ENCODE measurements around the gene PIK3R6. TPM values are rescaled to one million over a fixed set of nuclear protein-coding genes. Genes with fewer than 3 reads are reported as not detected.
"Not testable (repeated sequence)": the region's sequence is repeated elsewhere in the genome, so short reads cannot be mapped to it uniquely, and the experiment has no call there.

The PIK3R6 gene
- total RNA-seq, 2 donors from 2014 or later = 0.67 to 0.83 TPM

DNA sequence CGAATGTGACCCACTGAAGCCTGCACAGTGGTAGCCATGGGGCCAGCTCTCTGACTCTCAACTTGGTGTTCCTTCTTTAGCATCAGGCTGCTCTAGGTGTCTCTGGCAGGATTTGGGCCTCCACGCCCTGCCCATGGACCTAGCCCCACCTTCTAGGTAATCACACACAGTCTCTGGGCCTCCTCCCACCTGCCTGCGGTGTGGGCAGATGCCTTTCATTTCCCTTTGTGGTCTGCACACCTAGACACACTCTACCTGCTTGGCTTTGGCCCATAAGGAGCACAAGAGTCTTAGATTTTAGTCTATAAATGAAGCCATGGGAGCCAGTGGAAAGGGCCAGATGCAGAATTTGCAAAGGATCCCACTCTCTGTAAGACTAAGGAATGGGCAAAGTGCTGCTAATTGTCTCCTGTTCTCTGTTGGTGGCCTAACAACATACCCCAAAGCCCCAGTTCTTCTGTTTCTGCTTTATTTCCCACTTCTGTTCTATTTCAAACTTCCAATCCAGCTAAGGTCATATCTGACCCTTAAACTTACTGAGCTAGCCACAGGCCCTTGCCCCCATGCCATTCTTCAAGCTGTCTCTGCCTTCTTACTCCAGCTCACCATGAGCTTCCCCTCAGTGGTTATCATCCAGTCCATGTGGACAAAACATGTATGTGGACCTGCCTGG is 61.1 kb downstream of the PIK3R6 start:
- H3K27ac Mint-ChIP-seq = peak overlapping the region; percentile 71

DNA sequence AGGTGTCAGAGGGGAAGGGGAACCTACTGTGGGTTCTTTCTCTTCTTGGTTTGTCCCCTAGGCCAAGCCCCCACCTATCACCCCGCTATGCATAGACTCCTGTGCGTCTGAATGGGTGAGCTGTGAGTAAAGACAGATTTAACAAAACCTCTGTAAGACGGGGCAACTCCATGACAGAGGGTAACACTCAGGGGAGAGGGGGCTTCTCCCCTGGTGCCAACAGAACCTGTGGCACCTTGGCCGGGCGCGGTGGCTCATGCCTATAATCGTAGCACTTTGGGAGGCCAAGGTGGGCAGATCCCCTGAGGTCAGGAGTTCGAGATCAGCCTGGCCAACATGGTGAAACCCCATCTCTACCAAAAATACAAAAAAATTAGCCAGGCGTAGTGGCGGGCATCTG is 62.1 kb downstream of the PIK3R6 start:
- not testable (repeated sequence) for DNase-seq; H3K27ac Mint-ChIP-seq; H3K4me1 Mint-ChIP-seq; H3K9me3 ChIP-seq (ENCODE audit: control insufficient read depth, low read length, poor library complexity, severe bottlenecking); H3K36me3 Mint-ChIP-seq (ENCODE audit: low read depth); H3K27me3 Mint-ChIP-seq; H3K4me3 Mint-ChIP-seq; ATAC-seq

More for the DNA sequence above, 61.1 kb downstream of the PIK3R6 start:
- no peak for DNase-seq
- H3K4me3 Mint-ChIP-seq = no peak overlapping the region
- H3K36me3 Mint-ChIP-seq (ENCODE audit: low read depth) = peaks cover 4% of the 10 kb centered on the region
- peaks cover 3% of the 10 kb centered on the region for H3K9me3 ChIP-seq (ENCODE audit: control insufficient read depth, low read length, poor library complexity, severe bottlenecking)
- ATAC-seq = peak; percentile 52
- H3K4me1 Mint-ChIP-seq = peaks cover 5% of the 10 kb centered on the region
- H3K27me3 Mint-ChIP-seq = no peaks in the 10 kb centered on the region

DNA sequence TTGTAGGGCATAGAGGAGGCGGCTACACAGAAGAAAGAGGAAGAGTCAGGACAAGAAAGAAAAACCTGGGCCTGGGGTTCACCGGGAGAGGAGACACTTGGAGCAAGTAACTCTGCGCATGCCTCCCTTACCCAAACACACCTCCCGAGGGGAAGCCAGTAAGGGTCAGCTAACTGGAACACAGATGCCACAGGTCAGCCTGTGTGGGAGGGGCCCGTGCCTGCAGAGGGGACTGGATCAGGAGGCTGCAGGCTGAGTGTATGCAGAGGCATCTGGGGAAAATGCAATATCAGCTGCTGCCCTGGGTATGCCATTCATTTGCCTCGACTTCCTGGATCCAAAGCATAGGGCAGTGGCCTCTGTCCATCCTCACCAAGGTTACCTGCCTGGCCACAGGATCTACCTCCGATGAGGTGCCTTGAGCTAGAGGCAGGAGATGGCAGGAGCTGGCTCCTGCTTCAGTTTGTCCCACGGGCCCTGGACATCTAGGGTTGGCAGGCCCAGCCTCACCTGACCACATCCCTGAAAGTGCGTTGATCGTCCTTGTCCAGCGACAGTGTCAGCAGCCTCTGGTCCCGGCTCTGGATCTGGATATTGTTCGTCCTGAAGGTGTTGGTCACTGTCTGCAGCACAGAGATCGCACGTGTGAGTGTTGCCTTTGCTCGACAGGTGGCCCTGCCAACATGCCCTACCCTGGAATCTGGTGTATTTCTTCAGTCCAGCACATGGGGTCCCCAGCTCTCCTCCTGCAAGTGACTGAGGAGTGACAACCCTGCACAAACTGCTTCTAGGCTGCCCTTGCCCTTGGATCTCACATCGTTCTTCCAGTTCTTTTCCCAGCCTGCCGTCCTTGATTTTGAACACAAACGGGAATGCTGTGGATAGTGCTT is 63.7 kb downstream of the PIK3R6 start:
- Mint-ChIP-seq H3K27me3 (no peaks in the 10 kb centered on the region), H3K36me3 (ENCODE audit: low read depth) (peaks cover 2% of the 10 kb centered on the region), H3K4me3 (no peak overlapping the region), H3K4me1 (peaks cover 5% of the 10 kb centered on the region), H3K27ac (no peak overlapping the region)
- no peak for ATAC-seq
- DNase-seq = no peak
- H3K9me3 ChIP-seq (ENCODE audit: control insufficient read depth, low read length, poor library complexity, severe bottlenecking) = peaks cover under 1% of the 10 kb centered on the region

DNA sequence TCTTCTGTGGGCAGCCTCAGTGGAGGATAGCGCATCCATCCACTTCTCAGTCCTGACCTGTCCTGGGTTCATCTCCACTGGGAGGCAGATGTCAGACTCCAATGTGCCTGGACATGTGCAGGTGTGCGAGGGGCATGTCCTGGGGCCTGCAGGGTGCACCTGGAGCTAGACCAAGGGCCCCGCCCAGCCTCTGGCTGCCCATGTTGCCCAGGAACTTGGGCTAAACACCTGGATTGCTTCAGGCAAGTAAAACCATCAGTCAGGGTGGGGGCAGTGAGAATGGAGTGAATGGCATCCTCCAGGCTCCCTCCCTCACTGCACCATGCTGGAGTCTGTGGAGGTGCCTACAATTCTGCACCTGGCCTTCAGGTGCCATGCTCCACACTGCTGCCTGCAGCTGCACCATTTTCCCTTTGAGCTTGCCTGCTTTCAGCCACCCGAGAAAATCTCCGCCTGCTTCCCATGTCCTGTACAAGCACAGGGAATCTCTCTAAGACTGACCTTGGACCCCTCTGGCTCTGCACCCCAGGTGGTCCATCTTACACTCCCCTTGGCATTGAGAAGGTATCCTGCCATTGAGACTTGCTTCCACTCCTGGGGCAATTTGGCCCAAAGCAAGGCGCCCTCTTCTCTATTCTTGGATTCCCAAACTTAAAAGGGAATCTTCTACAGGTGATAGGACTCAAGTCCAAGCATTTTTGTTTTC is 66.2 kb downstream of the PIK3R6 start:
- no peaks in the 10 kb centered on the region for H3K9me3 ChIP-seq (ENCODE audit: control insufficient read depth, low read length, poor library complexity, severe bottlenecking)
- Mint-ChIP-seq H3K4me3 (no peak overlapping the region), H3K27me3 (peaks cover 9% of the 10 kb centered on the region), H3K27ac (no peak overlapping the region), H3K36me3 (ENCODE audit: low read depth) (no peaks in the 10 kb centered on the region), H3K4me1 (peaks cover 2% of the 10 kb centered on the region)
- DNase-seq = no peak
- no peak for ATAC-seq

DNA sequence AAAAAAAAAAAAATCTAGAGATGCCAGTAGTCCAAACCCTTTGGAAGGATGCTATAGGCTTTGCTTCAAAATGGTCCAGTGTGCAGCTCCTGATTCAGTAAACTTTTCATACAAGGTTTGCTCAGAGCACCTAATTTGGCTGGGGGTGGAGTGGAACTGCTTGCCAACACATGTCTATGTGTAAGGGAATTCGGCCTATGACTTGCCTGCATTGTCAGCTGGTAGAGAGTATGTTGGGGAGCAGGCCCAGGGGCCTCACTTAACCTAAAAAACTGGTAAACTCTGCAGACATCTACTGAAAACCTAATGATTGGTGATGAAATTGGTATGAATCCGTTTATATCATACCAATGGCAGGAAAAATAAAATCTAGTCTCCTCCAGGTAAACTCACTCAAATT is 66.8 kb downstream of the PIK3R6 start:
- H3K4me1 Mint-ChIP-seq = peaks cover under 1% of the 10 kb centered on the region
- no peak for ATAC-seq
- H3K36me3 Mint-ChIP-seq (ENCODE audit: low read depth) = no peaks in the 10 kb centered on the region
- H3K27ac Mint-ChIP-seq = no peak overlapping the region
- H3K9me3 ChIP-seq (ENCODE audit: control insufficient read depth, low read length, poor library complexity, severe bottlenecking) = no peaks in the 10 kb centered on the region
- DNase-seq = no peak
- H3K27me3 Mint-ChIP-seq = peaks cover 9% of the 10 kb centered on the region
- H3K4me3 Mint-ChIP-seq = no peak overlapping the region

DNA sequence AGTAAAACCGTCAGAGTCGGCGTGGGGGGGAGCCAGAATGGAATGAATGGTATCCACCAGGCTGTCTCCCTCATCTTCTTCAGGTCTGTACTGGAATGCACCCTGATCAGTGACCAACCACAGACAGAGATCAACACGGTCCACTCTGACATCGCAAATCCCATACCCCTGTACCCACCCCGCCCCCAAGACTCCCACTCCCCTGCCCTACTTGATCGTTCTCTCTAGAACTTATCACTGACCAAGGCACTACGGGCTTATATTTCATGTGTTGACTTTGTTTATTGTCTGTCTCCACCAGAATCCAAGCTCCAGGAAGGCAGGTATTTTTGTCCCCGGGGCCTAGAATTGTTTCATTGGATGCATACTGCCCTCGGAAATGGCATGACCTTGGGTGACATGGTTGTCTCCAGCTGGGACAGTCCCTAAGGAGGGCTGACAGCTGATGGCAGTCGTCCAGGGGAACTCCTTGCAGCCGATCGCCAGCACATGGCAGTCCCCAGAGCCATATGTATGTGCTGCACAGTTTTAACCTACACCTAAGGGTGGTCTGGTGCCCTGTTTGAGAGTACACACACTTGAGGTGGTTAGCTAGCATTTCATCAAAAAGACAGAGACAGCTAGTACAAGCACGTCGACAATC is 67.8 kb downstream of the PIK3R6 start:
- H3K9me3 ChIP-seq (ENCODE audit: control insufficient read depth, low read length, poor library complexity, severe bottlenecking) = no peaks in the 10 kb centered on the region
- Mint-ChIP-seq H3K27me3 (peaks cover 15% of the 10 kb centered on the region), H3K4me1 (no peaks in the 10 kb centered on the region), H3K27ac (no peak overlapping the region), H3K4me3 (no peak overlapping the region), H3K36me3 (ENCODE audit: low read depth) (no peaks in the 10 kb centered on the region)
- DNase-seq = no peak
- no peak for ATAC-seq

DNA sequence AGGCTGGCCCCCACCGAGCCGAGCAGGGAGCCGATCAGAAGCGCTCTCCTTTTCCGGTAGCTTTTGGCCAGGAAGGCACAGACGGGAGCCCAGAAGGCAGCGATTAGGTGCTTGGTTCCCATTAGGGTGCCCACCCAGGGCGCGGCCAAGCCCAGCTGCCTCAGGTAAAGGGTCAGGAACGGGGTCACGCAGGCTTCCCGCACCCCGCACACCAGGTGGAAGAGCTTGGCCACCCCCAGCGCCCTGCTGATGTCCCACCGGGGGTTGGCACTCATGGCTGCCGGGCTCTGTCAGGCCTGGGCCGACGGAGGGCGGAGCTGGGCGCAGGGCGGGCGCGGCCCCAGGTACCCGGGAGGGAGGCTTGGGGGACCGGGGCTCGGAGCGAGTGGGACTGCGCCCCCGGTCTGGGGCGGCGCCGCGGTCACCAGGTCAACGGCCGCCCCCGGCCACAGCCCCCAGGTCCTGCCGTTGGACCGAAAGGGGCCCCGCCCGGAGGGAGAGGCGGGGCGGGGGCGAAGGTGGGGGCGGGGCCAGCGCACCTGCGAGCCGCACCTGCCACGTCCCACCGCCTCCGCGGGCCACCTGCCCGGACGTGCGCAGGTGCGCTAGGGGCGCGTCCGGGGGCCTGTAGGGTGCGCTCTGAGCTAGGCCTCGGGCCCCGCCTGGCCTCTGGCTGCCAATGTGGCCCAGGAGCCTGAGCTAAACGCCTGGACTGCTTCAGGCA is 68.5 kb downstream of the PIK3R6 start, which contains the start of gene MFSD6L:
MFSD6L (minus strand) TSS at position 520 of the 724 bp plus-strand sequence; CDS start at position 275, 245 bp downstream.
- no peak within 1 kb of the TSS for H3K27ac Mint-ChIP-seq

DNA sequence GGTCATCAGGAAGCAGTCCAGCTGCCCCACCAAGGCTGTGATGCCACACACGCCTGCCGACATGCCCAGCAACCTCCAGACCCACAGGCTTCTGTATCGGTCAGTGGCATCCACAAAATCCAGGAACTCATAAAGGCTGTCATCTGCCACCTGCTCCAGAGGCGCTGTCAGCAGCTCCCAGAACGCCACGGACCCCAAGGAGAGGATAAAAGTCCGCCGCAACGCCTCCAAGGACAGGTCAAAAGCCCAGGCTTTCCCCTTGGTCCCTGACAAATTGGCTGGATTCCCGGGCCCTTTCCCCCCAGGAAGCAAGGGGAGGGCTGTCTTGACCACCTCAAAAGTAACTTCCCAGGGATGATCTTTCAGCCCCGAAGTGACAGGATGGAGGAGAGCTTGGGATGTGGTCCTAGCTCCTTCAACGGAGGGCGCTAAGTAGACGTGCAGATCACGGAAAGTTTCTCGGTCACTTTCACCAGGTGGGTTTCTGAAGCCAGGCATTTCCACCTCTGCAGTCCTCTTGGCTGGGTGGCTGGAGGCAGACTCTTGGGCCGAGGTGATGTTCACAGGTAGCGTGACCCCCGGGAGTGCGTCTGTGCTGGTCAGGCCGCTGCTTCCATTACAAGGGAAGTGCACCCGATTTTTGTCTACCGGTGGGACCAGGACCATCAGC is 69.2 kb downstream of the PIK3R6 start:
- Mint-ChIP-seq H3K36me3 (ENCODE audit: low read depth) (no peaks in the 10 kb centered on the region), H3K27me3 (peaks cover 15% of the 10 kb centered on the region), H3K27ac (no peak overlapping the region), H3K4me1 (no peaks in the 10 kb centered on the region), H3K4me3 (no peak overlapping the region)
- ATAC-seq (no peak), DNase-seq (no peak)
- no peaks in the 10 kb centered on the region for H3K9me3 ChIP-seq (ENCODE audit: control insufficient read depth, low read length, poor library complexity, severe bottlenecking)

More for the DNA sequence above, 68.5 kb downstream of the PIK3R6 start, which contains the start of gene MFSD6L:
- Mint-ChIP-seq H3K4me3 (no peak within 1 kb of the TSS), H3K27me3 (peaks cover 15% of the 10 kb centered on the region), H3K36me3 (ENCODE audit: low read depth) (no peaks in the 10 kb centered on the region), H3K4me1 (no peaks in the 10 kb centered on the region)
- ATAC-seq (peak; percentile 27), DNase-seq (no peak)
- H3K9me3 ChIP-seq (ENCODE audit: control insufficient read depth, low read length, poor library complexity, severe bottlenecking) = no peaks in the 10 kb centered on the region

DNA sequence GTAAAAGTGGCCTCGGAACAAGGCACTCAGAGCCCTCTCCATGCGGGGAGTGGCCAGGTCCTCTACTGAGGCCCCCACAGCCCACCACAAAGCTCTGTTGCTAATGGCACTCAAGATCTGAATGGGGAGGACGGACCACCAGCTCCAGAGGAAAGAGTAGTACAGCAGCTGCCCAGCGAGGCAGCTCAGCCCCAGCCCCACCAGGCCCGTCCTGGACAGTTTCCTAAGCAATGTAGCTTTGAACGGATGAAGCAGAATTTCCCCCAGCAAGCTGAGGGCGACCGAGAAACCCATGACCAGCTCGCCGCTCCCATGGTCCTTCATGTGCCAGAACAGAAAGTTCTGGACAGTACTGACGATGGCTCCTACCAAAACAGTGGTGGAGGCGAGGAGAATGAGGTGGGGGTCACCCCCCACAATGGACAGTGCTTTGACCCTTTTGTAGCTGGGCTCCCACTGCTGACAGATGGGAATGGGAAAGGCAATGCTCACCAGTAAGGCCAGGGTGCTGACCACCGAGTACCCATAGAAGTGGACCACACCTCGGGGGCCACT is 69.8 kb downstream of the PIK3R6 start:
- no peak for ATAC-seq
- Mint-ChIP-seq H3K4me1 (no peaks in the 10 kb centered on the region), H3K4me3 (no peak overlapping the region), H3K27me3 (peaks cover 15% of the 10 kb centered on the region), H3K27ac (no peak overlapping the region), H3K36me3 (ENCODE audit: low read depth) (no peaks in the 10 kb centered on the region)
- no peak for DNase-seq
- H3K9me3 ChIP-seq (ENCODE audit: control insufficient read depth, low read length, poor library complexity, severe bottlenecking) = no peaks in the 10 kb centered on the region

DNA sequence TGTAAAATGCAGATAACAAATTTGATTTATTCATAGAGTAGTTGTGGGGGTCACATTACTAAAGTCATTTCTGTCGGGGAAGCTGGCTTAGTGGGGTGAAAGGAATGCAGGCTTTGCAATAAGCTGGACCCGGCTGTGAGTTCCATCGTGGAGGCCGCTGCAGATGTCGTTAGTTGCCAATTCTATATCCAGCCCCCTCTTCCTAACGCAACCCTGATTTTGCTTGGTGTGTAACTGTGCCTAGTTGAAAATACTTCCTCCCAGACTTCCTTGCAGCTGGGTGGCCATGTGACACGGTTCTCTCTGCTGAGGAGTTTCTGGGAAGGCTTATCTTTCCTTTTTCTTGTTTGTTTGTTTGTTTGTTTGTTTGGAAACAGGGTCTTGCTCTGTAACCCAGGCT is 72.8 kb downstream of the PIK3R6 start:
- peaks cover 18% of the 10 kb centered on the region for H3K27me3 Mint-ChIP-seq
- peaks cover 2% of the 10 kb centered on the region for H3K36me3 Mint-ChIP-seq (ENCODE audit: low read depth)
- no peak for ATAC-seq
- H3K9me3 ChIP-seq (ENCODE audit: control insufficient read depth, low read length, poor library complexity, severe bottlenecking) = no peaks in the 10 kb centered on the region
- H3K27ac Mint-ChIP-seq = no peak overlapping the region
- DNase-seq = no peak
- H3K4me3 Mint-ChIP-seq = no peak overlapping the region
- peaks cover 3% of the 10 kb centered on the region for H3K4me1 Mint-ChIP-seq

DNA sequence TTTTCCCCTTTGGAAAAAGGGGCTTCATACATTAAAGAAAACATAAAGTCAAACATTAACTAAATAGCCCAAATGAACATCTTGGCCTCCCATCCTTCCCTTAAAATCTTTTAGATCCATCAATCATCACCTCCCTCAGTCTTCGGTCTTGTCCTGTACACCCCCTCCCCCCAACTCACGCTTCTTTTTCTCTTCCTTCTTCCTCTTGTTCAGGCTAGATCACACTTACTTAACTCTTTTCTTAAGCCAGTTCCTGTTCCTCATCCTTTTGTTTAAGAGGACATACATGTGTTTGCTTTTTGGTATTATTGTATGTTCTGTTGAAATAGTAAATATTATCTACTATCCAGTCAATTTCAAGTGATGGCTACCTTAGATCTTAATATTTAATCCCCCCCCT is 73.8 kb downstream of the PIK3R6 start:
- no peak overlapping the region for H3K4me3 Mint-ChIP-seq

DNA sequence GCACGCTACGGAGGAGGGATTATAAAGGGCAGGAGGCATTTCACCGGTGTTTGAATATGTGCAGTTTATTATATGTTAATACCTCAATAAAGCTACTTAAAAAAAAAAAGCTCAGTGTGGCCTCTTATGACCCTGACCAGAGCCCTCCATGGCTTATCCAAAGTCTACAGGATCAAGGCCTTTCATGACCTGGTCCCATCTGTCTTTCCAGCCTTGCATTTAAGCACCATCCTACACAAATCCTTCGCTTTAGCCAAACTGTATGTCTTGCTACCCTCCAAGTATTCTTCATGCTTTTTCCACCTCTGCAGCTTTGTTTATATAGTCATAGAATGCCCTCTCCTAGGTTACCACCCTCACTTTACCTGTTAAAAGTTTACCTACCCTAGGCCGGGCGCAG is 74.8 kb downstream of the PIK3R6 start:
- Mint-ChIP-seq H3K4me1 (peaks cover 3% of the 10 kb centered on the region), H3K27me3 (peaks cover 33% of the 10 kb centered on the region), H3K36me3 (ENCODE audit: low read depth) (peaks cover 2% of the 10 kb centered on the region), H3K4me3 (no peak overlapping the region), H3K27ac (no peak overlapping the region)
- DNase-seq (no peak), ATAC-seq (no peak)
- no peaks in the 10 kb centered on the region for H3K9me3 ChIP-seq (ENCODE audit: control insufficient read depth, low read length, poor library complexity, severe bottlenecking)

More for the DNA sequence above, 73.8 kb downstream of the PIK3R6 start:
- no peak overlapping the region for H3K27ac Mint-ChIP-seq
- peaks cover 2% of the 10 kb centered on the region for H3K36me3 Mint-ChIP-seq (ENCODE audit: low read depth)
- ATAC-seq (no peak), DNase-seq (no peak)
- no peaks in the 10 kb centered on the region for H3K9me3 ChIP-seq (ENCODE audit: control insufficient read depth, low read length, poor library complexity, severe bottlenecking)
- H3K4me1 Mint-ChIP-seq = peaks cover 3% of the 10 kb centered on the region
- H3K27me3 Mint-ChIP-seq = peaks cover 23% of the 10 kb centered on the region
